HFFc6 (cell line): ENCODE data around the gene NUCKS1. TPM values are rescaled to one million over a fixed set of nuclear protein-coding genes. Genes with fewer than 3 reads are reported as not detected.

Experiments
- DNase-seq: peaks from one replicate; pipeline ENCODE4 v3.0.0-alpha.2; 2018
- H3K27ac Mint-ChIP-seq: 2 replicates; pipeline ENCODE4 v1.8.0; 2020; ENCODE audit warnings: mild to moderate bottlenecking, mixed read lengths
- H3K27me3 Mint-ChIP-seq: 2 replicates; pipeline ENCODE4 v1.8.0; 2021; ENCODE audit warnings: mild to moderate bottlenecking, moderate library complexity, mixed read lengths; ENCODE audit not compliant: insufficient read depth
- H3K36me3 Mint-ChIP-seq: 2 replicates; pipeline ENCODE4 v1.8.0; 2021; ENCODE audit warnings: low read depth, mixed read lengths
- H3K4me1 Mint-ChIP-seq: 2 replicates; pipeline ENCODE4 v1.8.0; 2020; ENCODE audit warnings: low read depth, mixed read lengths
- H3K4me3 Mint-ChIP-seq: 2 replicates; pipeline ENCODE4 v1.8.0; 2020; ENCODE audit warnings: mild to moderate bottlenecking, moderate library complexity, mixed read lengths
- H3K9me3 Mint-ChIP-seq: 2 replicates; pipeline ENCODE4 v1.8.0; 2020; ENCODE audit warnings: mild to moderate bottlenecking, mixed read lengths
- CTCF ChIP-seq: fragments of 200-600 bp; sonication (generic); IDR thresholded peaks from 2 replicates; pipeline ENCODE4 v1.5.0; 2021; ENCODE audit warnings: antibody characterized with exemption, mild to moderate bottlenecking
- total RNA-seq, 6 experiments: library from RNA; stranded (reverse); fragmentation: NEBNext Ultra II Directional; extraction: Animal tissue kit (Norgen Biotek cat#: 25700); gene quantifications; 2 replicates in 1 of 6; 3 replicates in 5 of 6; pipeline ENCODE4 v1.2.3, GENCODE V29; 2021

Gene NUCKS1
- total RNA-seq, 6 experiments from 2014 or later = 187 to 259 (median 222) TPM

- no peak for DNase-seq
- peak within 1 kb of the TSS; percentile 81 for H3K27ac Mint-ChIP-seq
- H3K36me3 Mint-ChIP-seq = no peaks in the 10 kb centered on the region
- peaks cover 4% of the 10 kb centered on the region for H3K27me3 Mint-ChIP-seq
- H3K9me3 Mint-ChIP-seq = no peaks in the 10 kb centered on the region
- H3K4me3 Mint-ChIP-seq = peak within 1 kb of the TSS; percentile 87
- peaks cover 17% of the 10 kb centered on the region for H3K4me1 Mint-ChIP-seq
- no peak for TF ChIP-seq CTCF
Measured at GRCh38 chr1:205680073-205680851, 69.7 kb downstream of the NUCKS1 start, which contains the start of gene SLC45A3. Gene SLC45A3, minus strand, starts transcription at chr1:205680509. Its CDS starts 15,853 bp downstream, at chr1:205664656.

- DNase-seq = no peak
- H3K27me3 Mint-ChIP-seq = peaks cover 4% of the 10 kb centered on the region
- H3K27ac Mint-ChIP-seq = no peak overlapping the region; the same call in 1 of the 2 replicates
- H3K4me1 Mint-ChIP-seq = peaks cover 17% of the 10 kb centered on the region
- TF ChIP-seq CTCF = no peak
- no peaks in the 10 kb centered on the region for H3K36me3 Mint-ChIP-seq
- H3K9me3 Mint-ChIP-seq = no peaks in the 10 kb centered on the region
- H3K4me3 Mint-ChIP-seq = peak overlapping the region; percentile 87
Measured at GRCh38 chr1:205678286-205679111, 71.5 kb downstream of the NUCKS1 start.

GRCh38 chr1:205677167-205677566 is 72.8 kb downstream of the NUCKS1 start:
- no peak overlapping the region for H3K4me3 Mint-ChIP-seq
- peaks cover 19% of the 10 kb centered on the region for H3K4me1 Mint-ChIP-seq
- H3K9me3 Mint-ChIP-seq = no peaks in the 10 kb centered on the region
- H3K27ac Mint-ChIP-seq = no peak overlapping the region
- peaks cover 4% of the 10 kb centered on the region for H3K27me3 Mint-ChIP-seq
- DNase-seq = no peak
- no peaks in the 10 kb centered on the region for H3K36me3 Mint-ChIP-seq
- no peak for TF ChIP-seq CTCF

- Mint-ChIP-seq H3K27ac (no peak overlapping the region), H3K9me3 (no peaks in the 10 kb centered on the region), H3K4me1 (peaks cover 22% of the 10 kb centered on the region), H3K27me3 (peaks cover 4% of the 10 kb centered on the region), H3K4me3 (no peak overlapping the region), H3K36me3 (no peaks in the 10 kb centered on the region)
- no peak for DNase-seq
- TF ChIP-seq CTCF = no peak
Measured at GRCh38 chr1:205676597-205676996, 73.4 kb downstream of the NUCKS1 start.

GRCh38 chr1:205676002-205676401 is 74.0 kb downstream of the NUCKS1 start:
- DNase-seq = no peak
- Mint-ChIP-seq H3K4me1 (peaks cover 21% of the 10 kb centered on the region), H3K36me3 (no peaks in the 10 kb centered on the region), H3K27me3 (peaks cover 1% of the 10 kb centered on the region), H3K9me3 (no peaks in the 10 kb centered on the region), H3K4me3 (no peak overlapping the region), H3K27ac (no peak overlapping the region; the same call in 1 of the 2 replicates)
- no peak for TF ChIP-seq CTCF
